ENCODE measurements around the gene SERPINE1.
A peak's percentile ranks its signal among the peaks of the same experiment; 100 is the strongest.

DNA sequence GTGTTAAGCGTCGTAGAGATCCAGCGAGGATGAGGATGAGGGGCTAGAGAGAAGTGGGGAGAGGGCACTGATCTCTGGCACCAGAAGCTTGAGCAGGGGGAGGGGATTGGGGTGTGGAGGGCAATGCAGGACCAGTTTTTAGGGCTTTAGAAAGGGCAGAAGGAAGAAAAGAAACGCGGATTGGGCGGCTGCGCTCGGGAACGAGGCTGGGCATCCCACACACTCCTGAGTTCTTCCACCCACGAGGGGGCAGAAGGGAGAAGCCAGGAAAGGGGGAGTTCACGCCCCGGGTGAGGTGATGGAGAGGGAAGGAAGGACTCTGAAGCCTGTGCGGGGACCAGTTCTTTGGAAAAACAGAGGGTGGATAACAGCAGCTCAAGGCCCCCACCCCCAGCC lies 44.5 kb downstream of the SERPINE1 start:
- TF ChIP-seq, protein P1, sequence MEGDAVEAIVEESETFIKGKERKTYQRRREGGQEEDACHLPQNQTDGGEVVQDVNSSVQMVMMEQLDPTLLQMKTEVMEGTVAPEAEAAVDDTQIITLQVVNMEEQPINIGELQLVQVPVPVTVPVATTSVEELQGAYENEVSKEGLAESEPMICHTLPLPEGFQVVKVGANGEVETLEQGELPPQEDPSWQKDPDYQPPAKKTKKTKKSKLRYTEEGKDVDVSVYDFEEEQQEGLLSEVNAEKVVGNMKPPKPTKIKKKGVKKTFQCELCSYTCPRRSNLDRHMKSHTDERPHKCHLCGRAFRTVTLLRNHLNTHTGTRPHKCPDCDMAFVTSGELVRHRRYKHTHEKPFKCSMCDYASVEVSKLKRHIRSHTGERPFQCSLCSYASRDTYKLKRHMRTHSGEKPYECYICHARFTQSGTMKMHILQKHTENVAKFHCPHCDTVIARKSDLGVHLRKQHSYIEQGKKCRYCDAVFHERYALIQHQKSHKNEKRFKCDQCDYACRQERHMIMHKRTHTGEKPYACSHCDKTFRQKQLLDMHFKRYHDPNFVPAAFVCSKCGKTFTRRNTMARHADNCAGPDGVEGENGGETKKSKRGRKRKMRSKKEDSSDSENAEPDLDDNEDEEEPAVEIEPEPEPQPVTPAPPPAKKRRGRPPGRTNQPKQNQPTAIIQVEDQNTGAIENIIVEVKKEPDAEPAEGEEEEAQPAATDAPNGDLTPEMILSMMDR (IDR thresholded peaks at IDR 0.05; ENCODE audit: borderline replicate concordance, extremely low read depth, low read length, poor library complexity, severe bottlenecking): peak; percentile 23
- TF ChIP-seq EZH2 (IDR thresholded peaks at IDR 0.05; ENCODE audit: borderline replicate concordance, low read depth, low read length, severe bottlenecking): no peak
